Endothelial cell of umbilical vein (primary cell): ENCODE data around the gene C16orf89. TPM values are rescaled to one million over a fixed set of nuclear protein-coding genes. Genes with fewer than 3 reads are reported as not detected.

Experiments used
- BruUV-seq: library from RNA; stranded (reverse); fragments of 400-500 nt; replicated peaks from 2 replicates; lab custom pipeline; 2021; lab: Mats Ljungman, UMichigan
- CTCF ChIA-PET: fragments of 300-600, 350-600 bp; sonication (Branson Sonifier 250); formaldehyde crosslinking; loops from one replicate; lab custom pipeline; 2021; ENCODE audit warnings: antibody characterized with exemption, inconsistent platforms; lab: Charles Lee
- POLR2A ChIA-PET: fragments of 300-600, 350-600 bp; sonication (Branson Sonifier 250); formaldehyde crosslinking; loops from one replicate; lab custom pipeline; 2021; ENCODE audit warnings: antibody characterized with exemption, inconsistent platforms; lab: Charles Lee
- DNase-seq: peaks from one replicate; pipeline ENCODE4 v3.0.0-alpha.2; 2011; ENCODE audit warnings: low read depth, low spot score
- FAIRE-seq: peaks from 2 replicates; lab custom pipeline; 2011; peaks lifted over from hg19 to GRCh38; lab: Jason Lieb, UNC
- H2AFZ ChIP-seq: 2 replicates; pipeline ENCODE4 v1.6.0; 2012; ENCODE audit warnings: low read depth, low read length, control low read depth, inconsistent platforms
- H3K27ac ChIP-seq: 2 replicates; pipeline ENCODE4 v1.5.1; 2011; ENCODE audit warnings: low read depth, mild to moderate bottlenecking, control low read depth, low read length, moderate library complexity; ENCODE audit not compliant: insufficient read depth
- H3K27me3 ChIP-seq, 2 experiments: 2 replicates each; pipeline versions ENCODE4 v1.6.0 to v1.6.1; 2011; ENCODE audit warnings: low read length in 2 of 2, mixed read lengths in 1 of 2; ENCODE audit not compliant: control insufficient read depth in 2 of 2, insufficient read depth in 2 of 2
- H3K36me3 ChIP-seq, 2 experiments: 2 replicates in 1 of 2; 3 replicates in 1 of 2; pipeline ENCODE4 v1.5.1; 2011; ENCODE audit warnings: low read length in 2 of 2, mild to moderate bottlenecking in 1 of 2, moderate library complexity in 1 of 2; ENCODE audit not compliant: control insufficient read depth in 2 of 2, insufficient read depth in 2 of 2; ENCODE audit errors: extremely low read depth in 1 of 2
- H3K4me1 ChIP-seq: 3 replicates; pipeline ENCODE4 v1.5.1; 2011; ENCODE audit warnings: mild to moderate bottlenecking, low read length; ENCODE audit not compliant: control insufficient read depth, insufficient read depth; ENCODE audit errors: extremely low read depth
- H3K4me2 ChIP-seq: 2 replicates; pipeline ENCODE4 v1.6.1; 2011; ENCODE audit warnings: low read length, control low read depth, mixed read lengths; ENCODE audit not compliant: insufficient read depth
- H3K4me3 ChIP-seq, 3 experiments: fragments of 200-600 bp in 1 of 3; sonication (generic), shearing (Covaris generic) in 1 of 3; replicated peaks in 1 of 3; 2 replicates each; pipeline ENCODE4 v1.5.1; 2011 to 2016; ENCODE audit warnings: control low read depth in 3 of 3, low read length in 3 of 3, mild to moderate bottlenecking in 2 of 3, inconsistent platforms in 1 of 3, low read depth in 1 of 3, moderate library complexity in 1 of 3; ENCODE audit not compliant: insufficient read depth in 1 of 3
- H3K79me2 ChIP-seq: 2 replicates; pipeline ENCODE4 v1.6.0; 2012; ENCODE audit warnings: low read length, inconsistent platforms; ENCODE audit not compliant: control insufficient read depth, insufficient read depth
- H3K9ac ChIP-seq: replicated peaks from 2 replicates; pipeline ENCODE3; 2011; ENCODE audit warnings: low read length, control low read depth; ENCODE audit not compliant: insufficient read depth; ENCODE audit errors: extremely low read depth
- H3K9me1 ChIP-seq: replicated peaks from 3 replicates; pipeline ENCODE4 v1.6.0; 2011; ENCODE audit warnings: mild to moderate bottlenecking, low read length; ENCODE audit not compliant: control insufficient read depth, insufficient read depth; ENCODE audit errors: extremely low read depth
- H3K9me3 ChIP-seq: replicated peaks from 2 replicates; pipeline ENCODE4 v1.5.1; 2012; ENCODE audit warnings: low read length, inconsistent platforms; ENCODE audit not compliant: control insufficient read depth, insufficient read depth
- H4K20me1 ChIP-seq: replicated peaks from 2 replicates; pipeline ENCODE3; 2011; ENCODE audit warnings: mild to moderate bottlenecking, low read length; ENCODE audit not compliant: control insufficient read depth, insufficient read depth; ENCODE audit errors: extremely low read depth
- MYC ChIP-seq: IDR thresholded peaks from one replicate; pipeline ENCODE4 v1.6.1; 2011; ENCODE audit warnings: mild to moderate bottlenecking, low read depth, low read length
- POLR2A ChIP-seq: IDR thresholded peaks from 2 replicates; pipeline ENCODE4 v1.6.1; 2012; ENCODE audit warnings: low read depth, mild to moderate bottlenecking, control low read depth, low read length
- dilution Hi-C: fragments of 300-500 bp; cut with MboI; formaldehyde crosslinking; loops from one replicate; pipeline ENCODE4 v1.15.0; 2019; ENCODE audit warnings: low sequenced_read_pairs; ENCODE audit not compliant: extremely low pct_ligation_motif_present
- intact Hi-C: fragments of 100-400 bp; cut with micrococcal nuclease; formaldehyde crosslinking; loops from one replicate; pipeline ENCODE4 v1.10.0; 2022
- polyA plus RNA-seq, 4 experiments: library from polyadenylated mRNA; depleted of rRNA in 3 of 4; stranded (reverse) in 3 of 4; unstranded in 1 of 4; fragments of >200 nt; gene quantifications; 2 replicates each; pipeline versions ENCODE4 v1.2.1 to v1.2.3, GENCODE V29; 2011 to 2012; ENCODE audit warnings: missing spikeins in 1 of 4
- total RNA-seq: library from RNA; stranded (reverse); gene quantifications from 2 replicates; pipeline ENCODE4 v1.2.3, GENCODE V29; 2021
- TF ChIP-seq, protein P1 (sequence below): IDR thresholded peaks from 2 replicates; pipeline ENCODE4 v1.6.1; 2011; ENCODE audit not compliant: insufficient read depth, insufficient read length
- TF ChIP-seq, protein P2 (sequence below), 2 donors: IDR thresholded peaks; 1 replicate in 1 of 2; 2 replicates in 1 of 2; pipeline ENCODE4 v1.5.1; 2011; ENCODE audit warnings: low read length in 2 of 2, mild to moderate bottlenecking in 2 of 2, moderate library complexity in 2 of 2, control low read depth in 1 of 2, inconsistent platforms in 1 of 2, low read depth in 1 of 2; ENCODE audit not compliant: insufficient read depth in 1 of 2; ENCODE audit errors: extremely low read depth in 1 of 2

C16orf89 gene
- total and polyA plus RNA-seq, 2 donors (not counting 3 experiments of a cell fraction or from before 2014, with no cell fraction given), result not detected

- no TSS peak for BruUV-seq
- Histone ChIP-seq H3K27ac (no peak overlapping the region), H3K9ac (no peak overlapping the region), H3K36me3 (no peaks in the 10 kb centered on the region), H3K27me3 (peaks cover 0 to 3% of the 10 kb centered on the region in 2 experiments), H3K9me3 (no peaks in the 10 kb centered on the region), H2AFZ (no peak overlapping the region), H3K4me3 (no peak overlapping the region), H3K4me2 (no peak overlapping the region), H4K20me1 (no peaks in the 10 kb centered on the region), H3K9me1 (no peaks in the 10 kb centered on the region), H3K79me2 (no peaks in the 10 kb centered on the region), H3K4me1 (no peaks in the 10 kb centered on the region)
- POLR2A ChIA-PET, result no interaction called here
- DNase-seq (peak; percentile 20), FAIRE-seq (peak; percentile 47)
- dilution Hi-C loops (no loop called here), intact Hi-C loops (no loop called here)
- CTCF ChIA-PET, result interaction anchor here (0.7 to 1.3 kb wide), 5 partner anchors 11 to 32 kb away, joined by 3 to 6 read pairs (median 3); no protein-coding TSS in a partner anchor
- no peak for TF ChIP-seq POLR2A
- TF ChIP-seq, protein P1, sequence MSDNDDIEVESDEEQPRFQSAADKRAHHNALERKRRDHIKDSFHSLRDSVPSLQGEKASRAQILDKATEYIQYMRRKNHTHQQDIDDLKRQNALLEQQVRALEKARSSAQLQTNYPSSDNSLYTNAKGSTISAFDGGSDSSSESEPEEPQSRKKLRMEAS, result no peak
- TF ChIP-seq, protein P2, sequence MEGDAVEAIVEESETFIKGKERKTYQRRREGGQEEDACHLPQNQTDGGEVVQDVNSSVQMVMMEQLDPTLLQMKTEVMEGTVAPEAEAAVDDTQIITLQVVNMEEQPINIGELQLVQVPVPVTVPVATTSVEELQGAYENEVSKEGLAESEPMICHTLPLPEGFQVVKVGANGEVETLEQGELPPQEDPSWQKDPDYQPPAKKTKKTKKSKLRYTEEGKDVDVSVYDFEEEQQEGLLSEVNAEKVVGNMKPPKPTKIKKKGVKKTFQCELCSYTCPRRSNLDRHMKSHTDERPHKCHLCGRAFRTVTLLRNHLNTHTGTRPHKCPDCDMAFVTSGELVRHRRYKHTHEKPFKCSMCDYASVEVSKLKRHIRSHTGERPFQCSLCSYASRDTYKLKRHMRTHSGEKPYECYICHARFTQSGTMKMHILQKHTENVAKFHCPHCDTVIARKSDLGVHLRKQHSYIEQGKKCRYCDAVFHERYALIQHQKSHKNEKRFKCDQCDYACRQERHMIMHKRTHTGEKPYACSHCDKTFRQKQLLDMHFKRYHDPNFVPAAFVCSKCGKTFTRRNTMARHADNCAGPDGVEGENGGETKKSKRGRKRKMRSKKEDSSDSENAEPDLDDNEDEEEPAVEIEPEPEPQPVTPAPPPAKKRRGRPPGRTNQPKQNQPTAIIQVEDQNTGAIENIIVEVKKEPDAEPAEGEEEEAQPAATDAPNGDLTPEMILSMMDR (IDR thresholded peaks at IDR 0.05; ENCODE audit: extremely low read depth in 1 of 2, insufficient read depth in 1 of 2, low read depth in 1 of 2, low read length in 2 of 2), result peak in 1 of 2 donors; percentile 31
Observed at GRCh38 chr16:5058476-5058875, 7.3 kb downstream of the C16orf89 start.

GRCh38 chr16:5056352-5056751 lies 9.4 kb downstream of the C16orf89 start:
- Histone ChIP-seq H3K27ac (no peak overlapping the region), H3K9me3 (no peaks in the 10 kb centered on the region), H3K9ac (no peak overlapping the region), H3K9me1 (no peaks in the 10 kb centered on the region), H3K79me2 (no peaks in the 10 kb centered on the region), H3K36me3 (no peaks in the 10 kb centered on the region), H3K4me1 (no peaks in the 10 kb centered on the region), H3K27me3 (no peaks in the 10 kb centered on the region), H4K20me1 (no peaks in the 10 kb centered on the region), H3K4me3 (no peak overlapping the region), H3K4me2 (no peak overlapping the region), H2AFZ (no peak overlapping the region)
- POLR2A ChIA-PET, result no interaction called here
- no peak for FAIRE-seq
- TF ChIP-seq, protein P2 (IDR thresholded peaks at IDR 0.05; ENCODE audit: extremely low read depth in 1 of 2, insufficient read depth in 1 of 2, low read depth in 1 of 2, low read length in 2 of 2), result peak; percentile 50 to 67
- TF ChIP-seq MYC, result no peak
- dilution Hi-C loops, result no loop called here
- DNase-seq, result peak; percentile 24
- intact Hi-C loops, result loop anchor here (1.0 to 2.0 kb wide), 2 partner anchors 28 to 36 kb away; no protein-coding TSS in a partner anchor
- CTCF ChIA-PET, result interaction anchor here (0.9 to 2.1 kb wide), 7 partner anchors 22 to 1587 kb away, joined by 3 to 6 read pairs (median 5); partner anchors contain the start of gene NAGPA
- BruUV-seq, result no TSS peak
